GM19043 (cell line): ENCODE data around the gene TNFSF8.

Source experiments
- ATAC-seq: cut with Tn5 transposase; IDR thresholded peaks from one replicate; pipeline ENCODE4 v1.9.1; 2021; ENCODE audit warnings: low read depth; ENCODE audit not compliant: unreplicated experiment

TNFSF8 gene

GRCh38 chr9:114883709-114884108 lies 46.7 kb downstream of the TNFSF8 start:
- ATAC-seq, result no peak

- ATAC-seq, result no peak
Measured at GRCh38 chr9:114880291-114880745, 50.1 kb downstream of the TNFSF8 start.

GRCh38 chr9:114878879-114879564 lies 51.4 kb downstream of the TNFSF8 start:
- ATAC-seq, result no peak

GRCh38 chr9:114869845-114870244 lies 60.5 kb downstream of the TNFSF8 start:
- ATAC-seq, result no peak

- no peak for ATAC-seq
Measured at GRCh38 chr9:114869378-114869777, 61.0 kb downstream of the TNFSF8 start.

GRCh38 chr9:114867327-114867726 lies 63.1 kb downstream of the TNFSF8 start:
- ATAC-seq, result no peak

GRCh38 chr9:114864471-114864870 lies 65.9 kb downstream of the TNFSF8 start:
- ATAC-seq, result no peak

GRCh38 chr9:114861922-114862605 lies 68.3 kb downstream of the TNFSF8 start:
- ATAC-seq, result no peak

- ATAC-seq, result no peak
Measured at GRCh38 chr9:114861273-114861672, 69.1 kb downstream of the TNFSF8 start.

- ATAC-seq, result no peak
Measured at GRCh38 chr9:114860187-114860586, 70.2 kb downstream of the TNFSF8 start.

GRCh38 chr9:114856942-114857315 lies 73.5 kb downstream of the TNFSF8 start:
- ATAC-seq, result no peak

GRCh38 chr9:114856215-114856941 lies 74.0 kb downstream of the TNFSF8 start:
- no peak for ATAC-seq

- ATAC-seq, result no peak
Measured at GRCh38 chr9:114855488-114855887, 74.9 kb downstream of the TNFSF8 start.

- ATAC-seq, result no peak
Measured at GRCh38 chr9:114854736-114855355, 75.5 kb downstream of the TNFSF8 start.

GRCh38 chr9:114853071-114853855 lies 77.1 kb downstream of the TNFSF8 start:
- ATAC-seq, result no peak

GRCh38 chr9:114852050-114852594 lies 78.3 kb downstream of the TNFSF8 start:
- no peak for ATAC-seq

GRCh38 chr9:114851306-114851705 lies 79.1 kb downstream of the TNFSF8 start:
- no peak for ATAC-seq
